ENCODE data around the gene SOAT2.

The SOAT2 gene

GRCh38 chr12:53065470-53065869, 37.8 kb upstream of the SOAT2 start:
- DNase-seq (ENCODE audit: low read depth, low spot score): no peak

GRCh38 chr12:53065975-53066931, 37.0 kb upstream of the SOAT2 start:
- DNase-seq (ENCODE audit: low read depth, low spot score): peak; percentile 88

GRCh38 chr12:53067074-53067992, 36.0 kb upstream of the SOAT2 start:
- DNase-seq (ENCODE audit: low read depth, low spot score): peak; percentile 11

- DNase-seq (ENCODE audit: low read depth, low spot score): no peak
These were observed 35.1 kb upstream of the SOAT2 start for GRCh38 chr12:53067993-53068770.

GRCh38 chr12:53068811-53069585, 34.3 kb upstream of the SOAT2 start:
- DNase-seq (ENCODE audit: low read depth, low spot score): peak; percentile 2

- DNase-seq (ENCODE audit: low read depth, low spot score): no peak
These were observed 33.5 kb upstream of the SOAT2 start for GRCh38 chr12:53069621-53070410.

- DNase-seq (ENCODE audit: low read depth, low spot score): peak; percentile 51
These were observed 32.3 kb upstream of the SOAT2 start for GRCh38 chr12:53070877-53071492.

- peak; percentile 66 for DNase-seq (ENCODE audit: low read depth, low spot score)
These were observed 31.4 kb upstream of the SOAT2 start for GRCh38 chr12:53071591-53072551.

- DNase-seq (ENCODE audit: low read depth, low spot score): no peak
These were observed 29.4 kb upstream of the SOAT2 start for GRCh38 chr12:53073881-53074280.

GRCh38 chr12:53074283-53074998, 28.8 kb upstream of the SOAT2 start:
- DNase-seq (ENCODE audit: low read depth, low spot score): no peak

GRCh38 chr12:53074999-53075370, 28.3 kb upstream of the SOAT2 start:
- no peak for DNase-seq (ENCODE audit: low read depth, low spot score)

- no peak for DNase-seq (ENCODE audit: low read depth, low spot score)
These were observed 26.8 kb upstream of the SOAT2 start for GRCh38 chr12:53076461-53076860.

- DNase-seq (ENCODE audit: low read depth, low spot score): no peak
These were observed 26.3 kb upstream of the SOAT2 start for GRCh38 chr12:53077030-53077429.

GRCh38 chr12:53078425-53079225, 24.7 kb upstream of the SOAT2 start:
- DNase-seq (ENCODE audit: low read depth, low spot score): no peak

- peak; percentile 99 for DNase-seq (ENCODE audit: low read depth, low spot score)
These were observed 23.8 kb upstream of the SOAT2 start, which contains the start of gene SPRYD3 for GRCh38 chr12:53079226-53080117. TSS of gene SPRYD3 (minus strand) at chr12:53079390. CDS start at chr12:53079333, 57 bp downstream.
